Astrocyte (in vitro differentiated cells and primary cell): ENCODE results near the gene ADCY2. TPM values are rescaled to one million over a fixed set of nuclear protein-coding genes. Genes with fewer than 3 reads are reported as not detected.

Experiments
- DNase-seq: peaks from one replicate; pipeline ENCODE4 v3.0.0-alpha.2; 2010; ENCODE audit warnings: low read depth
- FAIRE-seq: peaks from 2 replicates; lab custom pipeline; 2011; peaks lifted over from hg19 to GRCh38; lab: Jason Lieb, UNC
- H2AFZ ChIP-seq: 2 replicates; pipeline ENCODE4 v1.6.0; 2012; ENCODE audit warnings: low read depth, low read length, inconsistent platforms
- H3K27ac ChIP-seq: 2 replicates; pipeline ENCODE4 v1.5.1; 2011; ENCODE audit warnings: low read depth, low read length, inconsistent platforms
- H3K27me3 ChIP-seq: 2 replicates; pipeline ENCODE4 v1.6.0; 2011; ENCODE audit warnings: low read length, inconsistent platforms; ENCODE audit not compliant: insufficient read depth
- H3K36me3 ChIP-seq: 2 replicates; pipeline ENCODE4 v1.5.1; 2011; ENCODE audit warnings: low read length, inconsistent platforms; ENCODE audit not compliant: insufficient read depth
- H3K4me1 ChIP-seq: 2 replicates; pipeline ENCODE4 v1.5.1; 2011; ENCODE audit warnings: low read length, inconsistent platforms; ENCODE audit not compliant: insufficient read depth
- H3K4me2 ChIP-seq: 2 replicates; pipeline ENCODE4 v1.6.0; 2012; ENCODE audit warnings: low read length, inconsistent platforms
- H3K4me3 ChIP-seq: 2 replicates; pipeline ENCODE4 v1.5.1; 2011; ENCODE audit warnings: low read depth, mild to moderate bottlenecking, low read length, inconsistent platforms; ENCODE audit not compliant: insufficient read depth
- H3K79me2 ChIP-seq: 2 replicates; pipeline ENCODE4 v1.6.0; 2012; ENCODE audit warnings: mild to moderate bottlenecking, low read length, inconsistent platforms; ENCODE audit not compliant: insufficient read depth
- H3K9ac ChIP-seq: 2 replicates; pipeline ENCODE4 v1.6.0; 2012; ENCODE audit warnings: mild to moderate bottlenecking, low read length, inconsistent platforms
- H3K9me3 ChIP-seq: 2 replicates; pipeline ENCODE4 v1.5.1; 2012; ENCODE audit warnings: low read depth, mild to moderate bottlenecking, low read length, inconsistent platforms; ENCODE audit not compliant: insufficient read depth
- H4K20me1 ChIP-seq: 2 replicates; pipeline ENCODE4 v1.6.0; 2012; ENCODE audit warnings: low read length, inconsistent platforms; ENCODE audit not compliant: insufficient read depth
- H3K27ac Mint-ChIP-seq: one replicate; pipeline ENCODE4 v1.8.0; 2021; ENCODE audit warnings: mild to moderate bottlenecking, mixed read lengths; ENCODE audit not compliant: unreplicated experiment
- H3K27me3 Mint-ChIP-seq: one replicate; pipeline ENCODE4 v1.8.0; 2021; ENCODE audit warnings: low read depth, mixed read lengths; ENCODE audit not compliant: unreplicated experiment
- H3K36me3 Mint-ChIP-seq: one replicate; pipeline ENCODE4 v1.8.0; 2021; ENCODE audit warnings: low read depth, mixed read lengths; ENCODE audit not compliant: unreplicated experiment
- H3K4me1 Mint-ChIP-seq: one replicate; pipeline ENCODE4 v1.8.0; 2021; ENCODE audit warnings: low read depth, mixed read lengths; ENCODE audit not compliant: unreplicated experiment
- H3K4me3 Mint-ChIP-seq: one replicate; pipeline ENCODE4 v1.8.0; 2021; ENCODE audit warnings: mild to moderate bottlenecking, moderate library complexity, mixed read lengths; ENCODE audit not compliant: unreplicated experiment
- H3K9me3 Mint-ChIP-seq: one replicate; pipeline ENCODE4 v1.8.0; 2021; ENCODE audit warnings: mild to moderate bottlenecking, mixed read lengths; ENCODE audit not compliant: unreplicated experiment
- EZH2 ChIP-seq: IDR thresholded peaks from 2 replicates; pipeline ENCODE4 v1.6.1; 2012; ENCODE audit warnings: mild to moderate bottlenecking, low read length, inconsistent platforms; ENCODE audit not compliant: insufficient read depth
- total RNA-seq: library from RNA; stranded (reverse); gene quantifications from 2 replicates; pipeline ENCODE4 v1.2.1, GENCODE V29; 2021
- TF ChIP-seq, protein P1 (sequence below): IDR thresholded peaks from 2 replicates; pipeline ENCODE4 v1.5.1; 2011; ENCODE audit warnings: low read depth, mild to moderate bottlenecking, inconsistent platforms, low read length, moderate library complexity; ENCODE audit not compliant: insufficient read depth

Gene ADCY2
- total RNA-seq, 1 donor from 2014 or later, result 5.7 TPM

DNA sequence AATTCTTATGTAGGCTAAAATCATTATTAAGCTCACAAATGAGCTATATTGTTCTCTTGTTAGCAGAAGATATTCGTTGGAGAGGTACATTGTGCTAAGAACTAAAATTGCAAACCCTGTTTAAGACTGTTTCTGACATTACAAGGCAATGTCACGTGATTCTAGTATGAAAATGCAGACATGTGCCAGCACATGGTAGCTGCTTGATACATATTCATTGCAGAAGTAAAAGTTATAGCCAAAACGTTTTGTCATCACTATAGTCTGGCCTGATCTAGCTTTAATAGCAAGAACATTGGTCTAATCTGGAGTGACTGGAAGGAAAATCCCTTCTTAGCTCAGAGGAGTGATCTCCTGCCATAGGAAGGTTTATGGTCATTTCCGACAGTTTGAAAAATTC, 310.3 kb downstream of the ADCY2 start:
- H3K36me3 Mint-ChIP-seq, result no peaks in the 10 kb centered on the region
- TF ChIP-seq, protein P1, sequence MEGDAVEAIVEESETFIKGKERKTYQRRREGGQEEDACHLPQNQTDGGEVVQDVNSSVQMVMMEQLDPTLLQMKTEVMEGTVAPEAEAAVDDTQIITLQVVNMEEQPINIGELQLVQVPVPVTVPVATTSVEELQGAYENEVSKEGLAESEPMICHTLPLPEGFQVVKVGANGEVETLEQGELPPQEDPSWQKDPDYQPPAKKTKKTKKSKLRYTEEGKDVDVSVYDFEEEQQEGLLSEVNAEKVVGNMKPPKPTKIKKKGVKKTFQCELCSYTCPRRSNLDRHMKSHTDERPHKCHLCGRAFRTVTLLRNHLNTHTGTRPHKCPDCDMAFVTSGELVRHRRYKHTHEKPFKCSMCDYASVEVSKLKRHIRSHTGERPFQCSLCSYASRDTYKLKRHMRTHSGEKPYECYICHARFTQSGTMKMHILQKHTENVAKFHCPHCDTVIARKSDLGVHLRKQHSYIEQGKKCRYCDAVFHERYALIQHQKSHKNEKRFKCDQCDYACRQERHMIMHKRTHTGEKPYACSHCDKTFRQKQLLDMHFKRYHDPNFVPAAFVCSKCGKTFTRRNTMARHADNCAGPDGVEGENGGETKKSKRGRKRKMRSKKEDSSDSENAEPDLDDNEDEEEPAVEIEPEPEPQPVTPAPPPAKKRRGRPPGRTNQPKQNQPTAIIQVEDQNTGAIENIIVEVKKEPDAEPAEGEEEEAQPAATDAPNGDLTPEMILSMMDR, result no peak
- no peak for TF ChIP-seq EZH2
- no peak for DNase-seq

DNA sequence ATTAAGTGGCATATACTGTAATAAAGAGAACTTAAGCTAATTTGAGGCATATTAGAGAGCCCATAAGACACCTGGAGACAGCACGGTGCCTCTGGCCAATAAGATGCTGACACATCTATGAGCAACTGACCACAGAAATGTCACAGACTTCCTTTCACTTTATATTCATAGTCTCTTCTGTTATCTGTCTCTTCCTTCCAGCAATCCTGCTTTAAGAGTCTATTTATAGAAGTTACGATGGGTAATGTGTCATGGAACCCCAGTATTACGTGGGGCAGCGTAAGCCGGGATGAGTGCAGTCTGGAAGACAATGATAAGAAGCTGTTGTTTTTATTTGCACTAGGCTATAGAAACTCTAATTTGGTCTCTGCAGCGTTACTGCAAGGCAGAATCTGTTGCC, 318.2 kb downstream of the ADCY2 start:
- Histone ChIP-seq H3K9ac (no peak overlapping the region), H3K9me3 (no peaks in the 10 kb centered on the region), H3K27ac (peak overlapping the region; percentile 62), H3K4me1 (peaks cover 6% of the 10 kb centered on the region), H4K20me1 (no peaks in the 10 kb centered on the region), H2AFZ (no peak overlapping the region), H3K27me3 (no peaks in the 10 kb centered on the region), H3K4me2 (peak overlapping the region; percentile 11), H3K36me3 (no peaks in the 10 kb centered on the region), H3K79me2 (no peaks in the 10 kb centered on the region), H3K4me3 (no peak overlapping the region)
- no peak for TF ChIP-seq EZH2
- TF ChIP-seq, protein P1, result no peak
- H3K4me3 Mint-ChIP-seq, result no peak overlapping the region
- FAIRE-seq (no peak), DNase-seq (peak; percentile 78)
- H3K27me3 Mint-ChIP-seq, result no peaks in the 10 kb centered on the region
- no peaks in the 10 kb centered on the region for H3K36me3 Mint-ChIP-seq
- H3K4me1 Mint-ChIP-seq, result peaks cover 15% of the 10 kb centered on the region
- no peaks in the 10 kb centered on the region for H3K9me3 Mint-ChIP-seq
- H3K27ac Mint-ChIP-seq, result peak overlapping the region; percentile 94

More for the DNA sequence above, 310.3 kb downstream of the ADCY2 start:
- H3K4me3 Mint-ChIP-seq, result no peak overlapping the region
- Histone ChIP-seq H3K79me2 (no peaks in the 10 kb centered on the region), H3K4me1 (no peaks in the 10 kb centered on the region), H3K4me3 (no peak overlapping the region), H3K9me3 (no peaks in the 10 kb centered on the region), H3K4me2 (no peak overlapping the region), H3K27me3 (no peaks in the 10 kb centered on the region), H4K20me1 (no peaks in the 10 kb centered on the region), H3K36me3 (no peaks in the 10 kb centered on the region), H3K27ac (no peak overlapping the region), H3K9ac (no peak overlapping the region), H2AFZ (no peak overlapping the region)
- H3K27me3 Mint-ChIP-seq, result no peaks in the 10 kb centered on the region
- no peak for FAIRE-seq
- H3K9me3 Mint-ChIP-seq, result peaks cover 3% of the 10 kb centered on the region
- no peak overlapping the region for H3K27ac Mint-ChIP-seq
- no peaks in the 10 kb centered on the region for H3K4me1 Mint-ChIP-seq

DNA sequence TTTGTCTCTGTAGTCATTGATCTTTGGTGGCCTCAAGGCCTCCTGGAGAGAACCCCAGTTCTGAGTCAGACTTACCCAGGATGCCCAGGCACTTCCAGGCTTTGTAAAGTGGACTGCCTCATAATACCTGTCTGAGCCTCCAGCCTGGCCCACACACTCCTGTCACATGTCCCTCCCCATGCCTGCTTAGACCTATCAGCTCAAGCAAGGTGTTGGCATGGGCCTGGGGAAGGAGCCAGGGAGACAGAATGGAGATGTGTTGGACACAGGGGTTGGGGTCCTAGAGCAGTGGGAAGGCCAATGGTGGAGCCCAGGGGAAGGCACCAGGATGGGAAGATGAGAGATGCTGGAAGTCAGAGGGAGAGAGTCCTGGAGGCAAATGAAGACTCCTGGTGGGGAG, 318.8 kb downstream of the ADCY2 start:
- H4K20me1 ChIP-seq, result no peaks in the 10 kb centered on the region
- H3K27ac Mint-ChIP-seq, result peak overlapping the region; percentile 94
- no peaks in the 10 kb centered on the region for H3K9me3 Mint-ChIP-seq
- peak overlapping the region; percentile 11 for H3K4me2 ChIP-seq
- H3K4me1 ChIP-seq, result peaks cover 6% of the 10 kb centered on the region
- no peak overlapping the region for H3K4me3 Mint-ChIP-seq
- H3K9ac ChIP-seq, result no peak overlapping the region
- H3K27me3 ChIP-seq, result no peaks in the 10 kb centered on the region
- H3K36me3 ChIP-seq, result no peaks in the 10 kb centered on the region
- no peaks in the 10 kb centered on the region for H3K79me2 ChIP-seq
- H2AFZ ChIP-seq, result no peak overlapping the region
- peak overlapping the region; percentile 62 for H3K27ac ChIP-seq
- no peaks in the 10 kb centered on the region for H3K27me3 Mint-ChIP-seq
- H3K4me1 Mint-ChIP-seq, result peaks cover 15% of the 10 kb centered on the region
- TF ChIP-seq, protein P1, result no peak
- TF ChIP-seq EZH2, result no peak
- no peak overlapping the region for H3K4me3 ChIP-seq
- H3K9me3 ChIP-seq, result no peaks in the 10 kb centered on the region
- no peaks in the 10 kb centered on the region for H3K36me3 Mint-ChIP-seq
- no peak for FAIRE-seq
- no peak for DNase-seq
